ENCODE data around the gene CRLF2. TPM values are rescaled to one million over a fixed set of nuclear protein-coding genes. Genes with fewer than 3 reads are reported as not detected.
"Not testable (repeated sequence)": the region's sequence is repeated elsewhere in the genome, so short reads cannot be mapped to it uniquely, and the experiment has no call there.

The CRLF2 gene
- total RNA-seq, 1 donor from 2014 or later, result not detected

- intact Hi-C loops (cut with micrococcal nuclease), result no loop called here
- H3K27me3 Mint-ChIP-seq, result peaks cover 11% of the 10 kb centered on the region
- no peak for TF ChIP-seq CTCF (IDR thresholded peaks at IDR 0.05)
- H3K4me1 Mint-ChIP-seq, result peaks cover 10% of the 10 kb centered on the region
- H3K36me3 Mint-ChIP-seq (ENCODE audit: low read depth), result no peaks in the 10 kb centered on the region
- no peak overlapping the region for H3K27ac Mint-ChIP-seq
- ATAC-seq (ENCODE audit: low read depth) (no peak), DNase-seq (no peak)
- POLR2A ChIA-PET, result no interaction called here
- CTCF ChIA-PET, result no interaction called here
- H3K9me3 Mint-ChIP-seq, result peaks cover 5% of the 10 kb centered on the region
- no peak overlapping the region for H3K4me3 Mint-ChIP-seq
These were observed 50.1 kb downstream of the CRLF2 start for GRCh38 chrX:1162119-1162916.

GRCh38 chrX:1159548-1159947, 52.9 kb downstream of the CRLF2 start:
- H3K4me3 Mint-ChIP-seq, result no peak overlapping the region
- DNase-seq (no peak), ATAC-seq (ENCODE audit: low read depth) (no peak)
- no peak overlapping the region for H3K27ac Mint-ChIP-seq
- intact Hi-C loops (cut with micrococcal nuclease), result no loop called here
- TF ChIP-seq CTCF (IDR thresholded peaks at IDR 0.05), result no peak
- peaks cover 5% of the 10 kb centered on the region for H3K9me3 Mint-ChIP-seq
- ChIA-PET POLR2A (no interaction called here), CTCF (no interaction called here)
- H3K36me3 Mint-ChIP-seq (ENCODE audit: low read depth), result no peaks in the 10 kb centered on the region
- H3K4me1 Mint-ChIP-seq, result peaks cover 3% of the 10 kb centered on the region
- peaks cover 5% of the 10 kb centered on the region for H3K27me3 Mint-ChIP-seq

- CTCF ChIA-PET; H3K36me3 Mint-ChIP-seq (ENCODE audit: low read depth); DNase-seq; POLR2A ChIA-PET; H3K27ac Mint-ChIP-seq; ATAC-seq (ENCODE audit: low read depth); H3K27me3 Mint-ChIP-seq; H3K4me1 Mint-ChIP-seq; H3K9me3 Mint-ChIP-seq; intact Hi-C loops (cut with micrococcal nuclease); H3K4me3 Mint-ChIP-seq: not testable (repeated sequence)
These were observed 55.6 kb downstream of the CRLF2 start for GRCh38 chrX:1156681-1157455.

- CTCF ChIA-PET, result no interaction called here
- intact Hi-C loops (cut with micrococcal nuclease), result no loop called here
- no peaks in the 10 kb centered on the region for H3K27me3 Mint-ChIP-seq
These were observed 58.5 kb downstream of the CRLF2 start for GRCh38 chrX:1153940-1154339.

GRCh38 chrX:1152090-1152489, 60.4 kb downstream of the CRLF2 start:
- ChIA-PET POLR2A (no interaction called here), CTCF (no interaction called here)
- H3K27ac Mint-ChIP-seq, result no peak overlapping the region
- no peaks in the 10 kb centered on the region for H3K27me3 Mint-ChIP-seq
- no peaks in the 10 kb centered on the region for H3K9me3 Mint-ChIP-seq
- H3K4me1 Mint-ChIP-seq, result no peaks in the 10 kb centered on the region
- DNase-seq (no peak), ATAC-seq (ENCODE audit: low read depth) (no peak)
- no peak for TF ChIP-seq CTCF (IDR thresholded peaks at IDR 0.05)
- intact Hi-C loops (cut with micrococcal nuclease), result no loop called here
- H3K36me3 Mint-ChIP-seq (ENCODE audit: low read depth), result no peaks in the 10 kb centered on the region
- no peak overlapping the region for H3K4me3 Mint-ChIP-seq

More at GRCh38 chrX:1153940-1154339, 58.5 kb downstream of the CRLF2 start:
- no peaks in the 10 kb centered on the region for H3K4me1 Mint-ChIP-seq
- H3K27ac Mint-ChIP-seq, result no peak overlapping the region
- ATAC-seq (ENCODE audit: low read depth) (no peak), DNase-seq (no peak)
- H3K36me3 Mint-ChIP-seq (ENCODE audit: low read depth), result no peaks in the 10 kb centered on the region
- no peaks in the 10 kb centered on the region for H3K9me3 Mint-ChIP-seq
- TF ChIP-seq CTCF (IDR thresholded peaks at IDR 0.05), result no peak
- no peak overlapping the region for H3K4me3 Mint-ChIP-seq
- POLR2A ChIA-PET, result no interaction called here

Data from activated B cell treated with CpG ODN at 0.5 μM for 24 hours (primary cell).